Endothelial cell (in vitro differentiated cells): Measurements from ENCODE around the gene NOX5. TPM values are rescaled to one million over a fixed set of nuclear protein-coding genes. Genes with fewer than 3 reads are reported as not detected.

Experiments
- DNase-seq: peaks from one replicate; pipeline ENCODE4 v3.0.0; 2021; ENCODE audit warnings: low spot score
- H3K27ac Mint-ChIP-seq: one replicate; pipeline ENCODE4 v1.8.0; 2021; ENCODE audit warnings: mixed read lengths, inconsistent platforms; ENCODE audit not compliant: unreplicated experiment
- H3K27me3 Mint-ChIP-seq: one replicate; pipeline ENCODE4 v1.8.0; 2021; ENCODE audit warnings: mild to moderate bottlenecking, moderate library complexity, mixed read lengths, inconsistent platforms; ENCODE audit not compliant: unreplicated experiment
- H3K36me3 Mint-ChIP-seq: one replicate; pipeline ENCODE4 v1.8.0; 2021; ENCODE audit warnings: mild to moderate bottlenecking, low read depth, mixed read lengths, inconsistent platforms; ENCODE audit not compliant: unreplicated experiment
- H3K4me1 Mint-ChIP-seq: one replicate; pipeline ENCODE4 v1.8.0; 2021; ENCODE audit warnings: mild to moderate bottlenecking, mixed read lengths, inconsistent platforms; ENCODE audit not compliant: unreplicated experiment
- H3K4me3 Mint-ChIP-seq: one replicate; pipeline ENCODE4 v1.8.0; 2021; ENCODE audit warnings: mild to moderate bottlenecking, mixed read lengths, inconsistent platforms; ENCODE audit not compliant: unreplicated experiment
- H3K9me3 Mint-ChIP-seq: one replicate; pipeline ENCODE4 v1.8.0; 2021; ENCODE audit warnings: mixed read lengths, inconsistent platforms; ENCODE audit not compliant: unreplicated experiment
- CTCF ChIP-seq: fragments of 200-600 bp; sonication (generic); IDR thresholded peaks from one replicate; pipeline ENCODE4 v1.5.0; 2021; ENCODE audit warnings: antibody characterized with exemption; ENCODE audit not compliant: unreplicated experiment
- total RNA-seq: library from RNA; stranded (reverse); fragmentation: NEBNext Ultra II Directional; extraction: Animal tissue kit (Norgen Biotek cat#: 25700); gene quantifications from one replicate; pipeline ENCODE4 v1.2.1, GENCODE V29; 2021; ENCODE audit not compliant: unreplicated experiment

The NOX5 gene
- total RNA-seq, 1 donor from 2014 or later = not detected

DNA sequence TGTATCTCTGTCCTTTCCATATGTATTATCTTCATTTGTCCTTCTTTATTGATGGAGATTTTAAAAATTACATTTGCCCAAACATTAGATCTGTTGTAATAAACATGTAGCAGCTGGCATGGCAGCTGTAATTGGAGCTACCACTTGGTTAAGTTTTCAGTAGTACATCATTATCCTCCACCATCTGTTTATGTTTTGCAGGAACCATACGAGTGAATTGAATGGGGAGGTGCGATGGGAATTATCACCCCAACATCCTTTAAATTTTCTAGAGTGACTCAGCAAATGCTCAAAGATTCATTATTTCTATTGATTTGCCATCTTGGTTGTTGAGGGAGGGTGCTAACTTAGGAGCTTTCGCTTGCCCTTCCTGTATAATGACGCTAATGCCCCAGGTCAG is 32.6 kb upstream of the NOX5 start:
- no peaks in the 10 kb centered on the region for H3K4me1 Mint-ChIP-seq
- no peak for DNase-seq
- no peaks in the 10 kb centered on the region for H3K9me3 Mint-ChIP-seq
- no peak overlapping the region for H3K4me3 Mint-ChIP-seq
- H3K27me3 Mint-ChIP-seq = peaks cover 2% of the 10 kb centered on the region
- H3K36me3 Mint-ChIP-seq = no peaks in the 10 kb centered on the region
- no peak overlapping the region for H3K27ac Mint-ChIP-seq
- TF ChIP-seq CTCF = no peak

GRCh38 chr15:68982976-68983563 is 31.4 kb upstream of the NOX5 start:
- H3K4me3 Mint-ChIP-seq = no peak overlapping the region
- H3K36me3 Mint-ChIP-seq = no peaks in the 10 kb centered on the region
- H3K4me1 Mint-ChIP-seq = no peaks in the 10 kb centered on the region
- no peak for TF ChIP-seq CTCF
- DNase-seq = no peak
- H3K27ac Mint-ChIP-seq = no peak overlapping the region
- H3K9me3 Mint-ChIP-seq = no peaks in the 10 kb centered on the region
- H3K27me3 Mint-ChIP-seq = peaks cover 4% of the 10 kb centered on the region

DNA sequence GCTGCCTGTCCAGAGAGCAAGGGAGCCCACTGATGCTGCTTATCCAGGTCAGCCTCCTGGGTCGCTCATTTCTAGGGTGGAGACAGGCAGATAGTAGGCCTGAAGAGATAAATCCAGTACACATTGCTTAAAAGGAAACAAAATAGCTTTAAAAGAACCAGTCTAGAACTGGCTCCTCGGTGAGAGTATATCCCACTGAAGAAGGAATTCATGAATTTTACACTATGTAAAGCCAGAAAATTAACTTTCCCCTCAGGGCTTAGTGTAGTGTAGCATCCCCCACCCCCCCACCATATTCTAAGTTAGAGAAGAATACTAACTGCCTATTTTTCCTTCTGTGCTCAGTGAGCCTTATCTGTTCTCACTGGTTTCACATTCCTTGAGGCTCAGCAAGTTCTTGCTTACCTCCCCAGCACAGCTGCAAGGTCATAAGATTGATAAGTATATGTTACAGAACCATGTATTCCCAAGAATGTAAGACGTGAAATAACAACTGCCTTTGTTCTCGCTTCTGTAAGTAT is 30.5 kb upstream of the NOX5 start:
- no peaks in the 10 kb centered on the region for H3K4me1 Mint-ChIP-seq
- H3K36me3 Mint-ChIP-seq = no peaks in the 10 kb centered on the region
- H3K27ac Mint-ChIP-seq = no peak overlapping the region
- no peak for DNase-seq
- H3K27me3 Mint-ChIP-seq = peaks cover 4% of the 10 kb centered on the region
- no peaks in the 10 kb centered on the region for H3K9me3 Mint-ChIP-seq
- H3K4me3 Mint-ChIP-seq = no peak overlapping the region
- no peak for TF ChIP-seq CTCF

DNA sequence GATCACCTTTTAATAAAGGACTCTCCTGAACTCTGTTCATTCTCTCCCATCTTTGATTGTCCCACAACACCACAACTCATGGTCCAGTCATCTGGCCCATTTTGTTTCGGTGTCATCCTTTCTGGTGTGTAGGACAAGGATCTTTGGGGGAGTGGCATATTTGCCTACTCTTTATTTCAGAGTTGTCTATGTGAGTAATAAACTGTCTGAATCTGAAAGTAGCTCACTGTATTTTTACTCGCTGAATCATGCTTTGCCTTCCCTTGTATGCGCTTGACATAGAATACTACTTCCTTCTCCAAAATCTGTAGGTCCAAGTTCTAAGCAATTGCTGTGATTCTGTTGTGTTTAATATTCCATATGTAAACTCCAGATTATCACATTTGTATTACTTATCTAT is 29.9 kb upstream of the NOX5 start:
- Mint-ChIP-seq H3K9me3 (no peaks in the 10 kb centered on the region), H3K4me3 (no peak overlapping the region), H3K36me3 (no peaks in the 10 kb centered on the region), H3K27ac (no peak overlapping the region), H3K27me3 (peaks cover 4% of the 10 kb centered on the region), H3K4me1 (no peaks in the 10 kb centered on the region)
- no peak for TF ChIP-seq CTCF
- no peak for DNase-seq

DNA sequence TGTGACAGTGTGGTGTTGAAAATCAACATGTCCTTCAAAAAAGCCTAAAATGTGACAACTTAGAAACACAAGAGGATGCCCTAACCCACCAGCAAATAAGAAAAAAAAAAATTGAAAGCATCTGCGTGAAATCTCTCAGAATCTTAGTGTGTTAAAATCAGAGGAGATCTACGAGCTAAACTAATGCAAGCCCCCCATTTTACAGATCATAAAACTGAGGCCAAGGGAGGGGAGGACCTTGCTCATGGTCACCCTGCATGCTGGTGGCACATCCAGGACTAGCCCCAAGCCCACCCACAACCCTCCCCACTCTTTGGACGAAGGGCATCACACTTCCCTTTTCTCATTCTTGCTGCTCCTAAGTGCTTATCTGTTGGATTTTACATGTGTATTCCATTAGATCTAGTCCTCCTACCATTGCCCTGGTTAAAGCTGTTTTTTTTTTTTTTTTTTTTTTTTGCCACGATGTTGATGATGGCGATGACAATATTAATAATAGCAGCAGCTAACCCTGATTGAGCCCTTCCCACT is 29.1 kb upstream of the NOX5 start:
- H3K4me3 Mint-ChIP-seq = no peak overlapping the region
- no peak for TF ChIP-seq CTCF
- no peaks in the 10 kb centered on the region for H3K4me1 Mint-ChIP-seq
- H3K27ac Mint-ChIP-seq = no peak overlapping the region
- H3K36me3 Mint-ChIP-seq = no peaks in the 10 kb centered on the region
- H3K27me3 Mint-ChIP-seq = peaks cover 8% of the 10 kb centered on the region
- no peak for DNase-seq
- no peaks in the 10 kb centered on the region for H3K9me3 Mint-ChIP-seq
